Putamen (tissue), 1 donor: Measurements from ENCODE around the gene LRGUK.
"Not testable (repeated sequence)": the region's sequence is repeated elsewhere in the genome, so short reads cannot be mapped to it uniquely, and the experiment has no call there.

ENCODE experiments used
- DNase-seq: peaks from one replicate; pipeline ENCODE4 v3.0.0-alpha.2; 2016; ENCODE audit warnings: low spot score

The LRGUK gene, protein sequence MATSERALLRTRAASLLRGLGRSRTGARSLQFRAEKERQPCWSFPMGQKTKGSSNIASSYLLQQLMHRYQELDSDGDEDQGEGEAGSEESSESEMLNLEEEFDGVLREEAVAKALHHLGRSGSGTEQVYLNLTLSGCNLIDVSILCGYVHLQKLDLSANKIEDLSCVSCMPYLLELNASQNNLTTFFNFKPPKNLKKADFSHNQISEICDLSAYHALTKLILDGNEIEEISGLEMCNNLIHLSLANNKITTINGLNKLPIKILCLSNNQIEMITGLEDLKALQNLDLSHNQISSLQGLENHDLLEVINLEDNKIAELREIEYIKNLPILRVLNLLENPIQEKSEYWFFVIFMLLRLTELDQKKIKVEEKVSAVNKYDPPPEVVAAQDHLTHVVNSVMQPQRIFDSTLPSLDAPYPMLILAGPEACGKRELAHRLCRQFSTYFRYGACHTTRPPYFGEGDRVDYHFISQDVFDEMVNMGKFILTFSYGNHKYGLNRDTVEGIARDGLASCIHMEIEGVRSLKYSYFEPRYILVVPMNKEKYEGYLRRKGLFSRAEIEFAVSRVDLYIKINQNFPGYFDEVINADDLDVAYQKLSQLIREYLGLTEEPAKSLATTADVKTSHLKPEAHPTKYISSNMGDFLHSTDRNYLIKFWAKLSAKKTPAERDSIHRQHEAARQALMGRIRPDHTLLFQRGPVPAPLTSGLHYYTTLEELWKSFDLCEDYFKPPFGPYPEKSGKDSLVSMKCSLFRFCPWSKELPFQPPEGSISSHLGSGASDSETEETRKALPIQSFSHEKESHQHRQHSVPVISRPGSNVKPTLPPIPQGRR

DNA sequence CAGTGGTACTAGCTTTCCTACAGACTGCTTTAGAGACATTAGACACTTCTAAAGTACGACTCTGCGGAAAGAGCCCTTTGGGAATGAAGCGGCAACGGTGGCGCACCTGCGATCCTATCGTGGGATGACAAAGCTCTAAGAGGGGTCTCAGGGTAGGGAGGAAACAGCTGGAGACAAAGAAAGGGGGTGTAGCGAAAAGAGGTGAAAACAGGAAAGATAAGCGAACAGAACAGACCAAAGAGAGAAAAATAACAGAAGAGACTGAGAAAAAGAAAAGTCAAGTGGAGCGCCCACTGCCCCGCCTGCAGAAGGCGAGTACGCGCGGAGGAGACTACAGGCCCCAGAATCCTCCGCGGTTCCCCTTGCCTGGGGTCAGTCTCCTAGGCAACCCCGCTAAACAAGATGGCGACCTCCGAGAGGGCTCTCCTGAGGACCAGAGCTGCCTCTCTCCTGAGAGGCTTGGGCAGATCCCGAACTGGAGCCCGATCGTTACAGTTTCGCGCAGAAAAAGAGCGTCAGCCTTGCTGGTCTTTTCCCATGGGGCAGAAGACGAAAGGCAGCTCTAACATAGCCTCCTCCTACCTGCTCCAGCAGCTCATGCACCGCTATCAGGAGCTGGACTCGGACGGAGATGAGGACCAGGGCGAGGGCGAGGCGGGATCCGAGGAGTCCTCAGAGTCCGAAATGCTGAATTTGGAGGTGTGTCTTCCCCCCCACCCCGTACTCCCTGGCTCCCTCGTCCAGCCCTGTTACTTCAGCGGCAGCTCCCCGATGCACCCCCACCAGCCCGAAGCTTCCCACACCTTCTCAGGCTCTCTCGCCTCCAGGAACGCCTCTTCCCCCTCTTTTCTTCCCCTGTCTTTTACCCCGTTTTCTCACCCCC, at the start of gene LRGUK:
TSS of gene LRGUK (plus strand) at position 375 of the 883 bp plus-strand sequence. CDS start at position 403, 28 bp downstream.
- peak; percentile 80 for DNase-seq

DNA sequence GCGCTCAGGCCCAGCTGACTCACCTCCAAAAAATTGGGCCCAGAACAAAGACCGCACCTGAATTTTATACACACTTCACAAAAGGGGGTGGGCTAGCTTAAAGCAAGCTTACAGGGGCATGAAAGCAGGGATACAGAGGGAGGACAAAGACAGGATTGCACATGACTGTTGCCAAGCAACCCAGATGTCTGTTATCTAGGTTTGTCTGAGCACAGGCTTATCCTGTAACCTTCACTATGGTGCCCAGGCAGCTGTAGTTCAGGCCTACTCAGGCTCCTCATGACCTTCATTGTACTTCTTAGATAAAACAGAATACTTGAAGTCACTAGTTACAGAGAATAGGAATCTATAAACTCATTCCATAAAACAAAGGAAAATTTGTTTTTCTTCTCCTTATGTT, 49.6 kb upstream of the LRGUK start:
- DNase-seq = not testable (repeated sequence)

DNA sequence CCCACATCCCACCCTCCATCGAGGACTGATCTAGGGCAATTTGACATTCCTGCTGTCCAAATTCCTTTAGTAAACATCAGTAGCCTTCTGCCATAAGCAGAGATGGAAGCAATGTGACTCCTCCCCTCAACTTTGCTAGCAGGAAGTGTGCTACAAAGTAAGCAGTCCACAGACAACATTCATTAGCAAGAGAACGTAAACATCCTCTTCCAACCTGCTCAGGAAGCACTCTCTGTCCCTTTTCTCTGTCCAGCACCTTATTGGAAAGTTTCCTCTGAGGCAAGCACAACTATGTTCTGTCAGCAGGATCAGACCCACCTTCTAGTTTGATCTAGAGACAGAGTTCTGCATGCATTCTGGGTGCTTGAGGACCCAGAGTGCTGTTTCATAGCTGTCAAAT, 48.1 kb upstream of the LRGUK start:
- no peak for DNase-seq

DNA sequence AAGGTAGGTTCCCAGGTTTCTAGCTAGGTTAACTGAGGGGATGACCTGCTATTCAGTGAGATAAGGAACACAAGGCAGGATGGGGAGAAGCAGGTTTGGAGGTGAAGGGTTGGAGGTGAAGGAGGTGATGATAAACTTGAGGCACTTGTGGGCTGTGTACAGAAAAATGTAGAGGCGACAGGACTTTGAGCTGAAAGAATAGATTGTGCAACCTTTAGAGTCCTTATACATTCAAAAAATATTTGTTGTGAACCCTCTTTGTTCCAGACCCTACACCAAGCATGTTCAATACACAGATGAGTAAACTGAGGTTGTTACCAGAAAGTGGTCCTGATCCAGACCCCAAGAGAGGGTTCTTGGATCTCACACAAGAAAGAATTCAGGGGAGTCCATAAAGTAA, 45.4 kb upstream of the LRGUK start:
- no peak for DNase-seq

DNA sequence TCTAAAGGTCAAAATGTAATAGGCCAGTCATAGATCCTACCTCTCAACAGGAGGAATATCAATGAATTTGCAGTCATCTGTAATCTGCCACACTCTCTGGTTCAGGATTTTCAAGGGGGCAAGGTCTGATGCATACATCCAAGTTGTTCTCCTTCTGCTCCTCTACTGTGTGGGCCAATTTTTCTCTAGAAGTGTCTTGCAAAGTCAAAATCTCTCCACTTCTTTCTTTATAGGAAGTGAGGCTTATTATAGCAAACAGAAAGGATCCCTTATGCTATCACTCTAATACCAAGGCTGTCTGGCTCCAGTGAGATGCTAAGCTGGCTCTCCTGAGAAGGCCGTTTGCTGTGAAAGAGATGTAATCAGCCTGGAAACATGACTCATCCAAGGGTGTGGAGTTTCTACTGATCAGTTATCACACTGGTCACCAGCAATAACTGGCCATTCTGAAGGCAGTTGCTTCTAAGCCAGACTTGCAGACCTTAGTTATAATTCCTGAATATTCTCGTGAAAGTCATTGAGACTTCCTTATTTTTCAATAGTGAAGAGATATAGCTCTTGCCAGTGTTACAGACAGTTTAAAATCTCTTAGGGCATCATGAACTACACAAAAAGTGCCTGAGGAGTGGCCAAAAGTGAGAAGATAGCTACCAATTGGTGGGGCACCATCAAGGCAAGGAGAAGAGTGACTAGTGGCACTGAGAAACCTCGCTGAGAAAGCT, 43.2 kb upstream of the LRGUK start:
- no peak for DNase-seq

DNA sequence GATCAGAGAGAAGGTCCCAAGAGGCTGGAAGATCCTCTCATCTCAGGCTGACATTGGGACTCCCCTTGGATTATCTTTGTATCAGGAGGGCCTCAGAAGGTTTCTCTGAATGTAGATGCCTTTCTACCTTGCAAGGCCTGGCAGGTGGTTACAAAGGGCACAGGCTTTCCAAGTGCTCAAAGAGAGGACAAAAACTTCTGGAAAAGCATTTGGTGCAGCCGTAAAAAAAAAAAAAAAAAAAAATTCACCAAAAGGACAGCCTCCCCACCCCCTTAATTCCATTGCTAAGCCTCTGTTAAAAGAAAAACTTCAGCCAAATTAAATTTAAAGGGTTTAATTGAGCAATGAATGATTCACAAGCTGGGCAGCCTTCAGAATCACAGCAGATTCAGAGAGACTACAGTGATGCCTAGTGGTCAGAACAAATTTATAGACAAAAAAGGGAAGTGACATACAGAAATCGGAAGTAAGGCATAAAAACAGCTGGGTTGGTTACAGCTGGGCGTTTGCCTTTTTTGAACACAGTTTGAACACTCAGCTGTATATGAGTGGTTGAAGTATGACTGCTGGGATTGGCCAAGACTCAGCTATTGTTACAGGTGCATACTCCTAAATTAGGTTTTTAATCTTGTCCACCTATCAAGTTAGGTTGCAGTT, 42.5 kb upstream of the LRGUK start:
- peak; percentile 7 for DNase-seq

DNA sequence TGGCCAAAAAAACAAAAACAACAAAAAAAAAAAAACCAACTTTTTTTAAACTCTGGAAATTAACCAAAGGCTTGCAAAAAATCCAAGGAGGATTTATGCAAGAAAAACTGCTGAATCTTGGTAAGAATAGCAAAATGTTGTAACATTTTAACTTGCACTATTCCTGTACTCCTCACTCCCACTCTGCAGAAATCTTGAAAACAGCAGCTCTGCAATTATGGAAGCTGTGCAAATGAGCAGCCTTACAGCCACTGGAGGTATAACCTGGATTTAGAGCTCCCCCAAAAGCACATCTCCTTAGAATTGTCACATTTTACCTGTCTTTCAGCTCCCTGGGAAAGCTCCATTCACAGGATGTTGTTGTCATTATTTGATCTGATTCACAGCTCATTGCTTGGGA, 41.8 kb upstream of the LRGUK start:
- peak; percentile 81 for DNase-seq

DNA sequence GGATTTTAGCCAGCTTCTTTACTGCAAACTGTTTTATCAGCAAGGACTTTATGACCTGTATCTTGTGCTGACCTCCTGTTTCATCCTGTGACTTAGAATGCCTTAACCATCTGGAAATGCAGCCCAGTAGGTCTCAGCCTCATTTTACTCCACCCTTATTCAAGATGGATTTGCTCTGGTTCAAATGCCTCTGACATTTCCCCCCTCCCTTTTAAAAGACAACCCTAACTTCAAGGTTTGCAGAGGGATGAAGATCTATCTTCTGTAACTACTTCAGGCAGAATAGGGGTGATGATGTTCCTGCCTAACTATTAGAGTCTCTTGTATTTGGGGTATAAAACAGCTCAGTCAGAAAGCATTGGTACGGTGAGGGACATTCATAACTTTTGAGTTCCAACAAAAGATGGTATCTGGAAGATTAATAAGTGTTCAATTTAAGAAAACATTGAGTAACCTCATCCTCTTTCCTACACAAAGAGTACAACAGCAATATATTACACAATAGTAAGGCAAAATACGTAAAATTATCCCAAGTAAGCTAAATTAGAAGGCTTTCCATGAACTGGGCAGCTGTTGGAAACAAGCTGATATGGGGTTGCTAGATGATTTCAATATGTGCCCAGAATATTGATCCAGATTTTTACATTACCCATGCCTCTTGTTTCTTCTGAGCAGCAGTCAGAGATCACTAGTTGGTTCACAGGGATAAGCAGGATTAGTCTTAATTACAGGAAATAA, 40.0 kb upstream of the LRGUK start:
- DNase-seq = no peak

DNA sequence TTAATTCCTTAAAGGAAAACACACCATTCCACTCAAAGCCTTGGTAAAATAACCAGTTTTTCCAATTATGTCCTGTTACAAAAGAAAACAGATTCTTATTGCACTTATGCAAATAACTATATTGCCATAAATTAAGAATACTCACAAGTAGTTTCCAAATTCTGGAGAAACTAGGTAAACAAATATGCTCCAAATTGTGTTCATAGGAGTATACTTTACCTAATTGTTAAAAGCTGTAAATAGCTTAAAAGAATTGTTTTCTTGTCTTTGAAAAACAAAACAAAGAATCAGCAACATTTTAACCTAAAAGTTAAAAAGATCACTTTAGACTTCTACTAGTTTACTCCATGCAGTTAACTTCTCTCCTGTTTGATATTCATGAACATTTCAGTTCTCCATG, 38.9 kb upstream of the LRGUK start:
- DNase-seq = no peak

DNA sequence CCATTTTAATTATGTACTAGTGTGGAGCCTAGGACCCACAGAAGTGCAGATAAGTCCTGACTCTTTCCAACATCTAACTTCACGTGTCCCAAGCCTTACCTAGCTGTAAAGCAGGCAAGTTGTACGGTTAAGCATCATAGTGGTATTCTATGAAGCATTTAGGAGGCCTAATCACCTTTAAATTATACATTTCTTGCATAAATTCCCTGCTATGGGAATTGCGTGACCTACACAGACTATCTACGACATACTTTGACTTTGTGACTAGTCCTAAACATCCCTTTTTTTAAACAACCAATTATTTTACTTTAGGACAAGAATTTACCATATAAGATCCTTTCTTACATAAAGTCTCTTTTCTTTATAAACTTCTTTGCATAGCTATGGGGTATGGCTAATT, 37.7 kb upstream of the LRGUK start:
- no peak for DNase-seq

DNA sequence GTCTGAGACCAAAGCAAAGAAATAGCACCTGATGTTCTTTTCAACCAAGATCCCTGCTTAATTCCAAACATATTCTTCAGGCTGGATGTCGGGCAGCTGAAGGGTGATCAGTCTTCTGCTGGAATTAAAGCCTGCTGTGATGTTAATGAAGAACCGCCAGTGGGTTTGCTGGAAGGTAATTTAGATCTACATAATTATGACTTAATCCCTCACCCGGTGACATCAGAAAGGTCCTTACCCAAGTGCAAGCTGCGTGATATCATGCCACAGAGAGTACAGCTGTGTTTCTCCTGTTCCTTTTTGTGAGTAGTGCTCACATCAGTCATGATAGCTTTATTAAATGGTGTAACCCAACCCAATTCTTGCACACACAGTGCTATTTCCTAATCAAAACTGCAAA, 29.1 kb upstream of the LRGUK start:
- no peak for DNase-seq

DNA sequence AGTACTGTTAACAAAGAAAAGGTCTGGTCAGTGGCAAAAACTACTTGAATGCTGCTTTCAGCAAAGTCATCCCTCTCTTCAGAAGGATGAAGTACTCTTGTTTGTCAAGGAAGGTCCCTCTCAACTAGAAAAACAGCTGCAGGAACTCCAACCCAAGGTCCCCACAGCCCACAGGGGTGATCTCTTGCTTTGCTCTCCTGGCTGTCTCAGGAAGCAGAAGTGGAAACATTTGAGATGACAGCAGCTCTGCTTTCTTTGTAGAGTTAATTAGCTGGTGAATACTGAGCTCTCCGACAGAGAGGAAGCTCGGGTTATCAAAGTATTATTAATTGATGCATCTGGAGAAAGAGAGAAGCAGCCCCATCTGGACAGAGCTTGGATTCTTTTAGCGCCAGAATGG, 25.4 kb upstream of the LRGUK start:
- no peak for DNase-seq

DNA sequence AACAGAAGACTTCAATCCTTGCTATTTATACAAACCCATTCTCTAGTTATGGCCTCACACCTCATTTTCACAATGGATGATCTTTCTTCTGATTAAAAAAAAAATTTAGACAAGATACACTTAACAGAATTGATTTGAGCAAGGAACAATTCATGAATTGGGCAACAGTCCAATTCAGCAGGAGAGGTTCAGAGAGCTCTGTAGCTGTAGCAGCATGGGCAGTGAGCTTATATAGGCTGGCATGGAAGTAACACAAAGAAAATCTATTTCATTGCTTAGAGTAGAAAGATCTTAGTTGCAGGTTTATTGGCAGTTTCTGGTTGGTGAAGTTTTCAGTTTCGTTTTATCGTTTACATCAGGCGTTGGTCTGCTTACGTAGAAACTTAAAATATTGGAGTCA, 23.0 kb upstream of the LRGUK start:
- no peak for DNase-seq

DNA sequence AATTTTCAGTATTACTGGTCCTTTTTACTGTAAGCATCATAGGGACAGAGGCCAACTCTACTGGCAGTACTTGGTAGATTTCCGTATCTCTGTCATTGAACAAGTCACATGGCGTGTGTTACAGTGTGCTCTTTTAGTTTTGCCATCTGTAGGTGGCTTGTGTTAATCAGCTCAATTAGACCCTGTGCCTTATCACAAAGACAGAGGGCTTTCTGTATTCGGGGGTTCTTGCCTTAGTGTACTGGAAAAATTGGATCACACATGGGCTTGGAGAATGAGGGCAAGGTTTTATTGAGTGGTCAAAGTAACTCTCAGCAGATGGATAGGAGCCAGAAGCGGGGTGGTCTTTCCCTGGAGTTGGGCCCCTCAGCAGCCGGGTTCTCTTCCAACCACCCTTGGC, 21.3 kb upstream of the LRGUK start:
- no peak for DNase-seq

DNA sequence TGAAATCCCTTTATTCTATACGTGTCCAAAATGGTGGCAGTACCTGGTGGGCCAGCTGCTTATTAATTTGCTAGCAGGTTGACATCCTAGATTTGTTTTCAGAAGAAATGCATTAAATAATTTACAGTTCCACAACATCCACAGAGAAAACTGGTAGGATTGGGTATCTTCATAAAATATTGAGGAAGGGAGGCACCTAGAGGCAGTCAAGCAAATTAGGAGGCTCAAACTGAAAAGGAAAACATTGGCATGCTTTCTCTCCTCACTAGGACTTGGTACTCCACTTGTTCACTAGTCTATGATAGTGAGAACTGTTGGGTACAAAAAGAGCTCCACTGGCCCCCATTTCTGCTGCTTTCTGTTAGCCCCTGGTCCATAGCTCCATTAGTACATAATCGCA, 18.3 kb upstream of the LRGUK start:
- DNase-seq = peak; percentile 4

DNA sequence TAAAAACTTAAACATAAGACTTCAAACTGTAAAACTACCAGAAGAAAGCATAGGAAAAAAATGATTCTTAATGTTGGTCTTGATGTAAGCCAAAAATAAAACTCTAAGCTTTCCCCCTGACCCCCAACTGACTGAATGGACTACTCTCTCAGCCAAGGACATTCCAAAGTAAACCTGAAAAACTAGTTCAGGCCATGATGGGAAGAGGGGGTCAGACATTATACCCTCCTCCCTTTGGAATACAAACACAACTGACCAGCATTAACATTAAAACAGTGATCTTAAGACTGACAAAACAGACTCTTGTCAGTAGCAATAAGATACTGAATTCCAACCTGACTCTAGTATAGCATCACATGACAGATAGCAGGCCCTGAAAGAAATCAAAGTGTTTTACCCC, 13.5 kb upstream of the LRGUK start:
- no peak for DNase-seq

DNA sequence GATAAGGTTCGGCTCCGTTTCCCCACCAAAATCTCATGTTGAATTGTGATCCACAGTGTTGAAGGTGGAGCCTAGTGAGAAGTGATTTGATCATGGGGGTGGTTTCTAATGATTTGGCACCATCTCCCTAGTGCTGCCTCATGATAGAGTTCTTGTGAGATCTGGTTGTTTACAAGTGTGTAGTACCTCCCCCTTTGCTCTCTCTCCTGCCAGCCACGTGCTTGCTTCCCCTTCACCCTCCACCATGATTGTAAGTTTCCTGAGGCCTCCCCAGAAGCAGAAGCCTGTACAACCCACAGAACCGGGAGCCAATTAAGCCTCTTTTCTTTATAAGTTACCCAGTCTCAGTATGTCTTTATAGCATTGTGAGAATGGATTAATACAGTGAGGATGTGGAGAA, 12.1 kb upstream of the LRGUK start:
- DNase-seq = no peak

DNA sequence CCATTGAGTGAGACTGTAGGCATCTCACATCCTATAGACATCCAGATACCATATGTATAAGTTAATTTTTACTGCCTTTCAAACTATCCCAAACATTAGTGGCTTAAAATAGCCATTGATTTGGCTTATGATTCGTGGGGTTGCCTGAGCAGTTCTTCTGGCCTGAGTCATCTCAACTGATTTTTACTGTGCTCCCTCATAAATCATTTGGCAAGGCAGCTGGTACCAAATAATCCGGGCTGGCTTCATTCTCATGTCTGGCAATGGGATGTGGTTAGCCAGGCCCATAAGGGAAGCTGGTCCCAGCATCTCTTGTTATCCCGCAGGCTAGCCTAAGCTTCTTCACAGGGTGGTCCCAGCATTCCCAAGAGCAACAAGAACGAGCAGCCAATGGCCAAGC, 6.7 kb upstream of the LRGUK start:
- no peak for DNase-seq

DNA sequence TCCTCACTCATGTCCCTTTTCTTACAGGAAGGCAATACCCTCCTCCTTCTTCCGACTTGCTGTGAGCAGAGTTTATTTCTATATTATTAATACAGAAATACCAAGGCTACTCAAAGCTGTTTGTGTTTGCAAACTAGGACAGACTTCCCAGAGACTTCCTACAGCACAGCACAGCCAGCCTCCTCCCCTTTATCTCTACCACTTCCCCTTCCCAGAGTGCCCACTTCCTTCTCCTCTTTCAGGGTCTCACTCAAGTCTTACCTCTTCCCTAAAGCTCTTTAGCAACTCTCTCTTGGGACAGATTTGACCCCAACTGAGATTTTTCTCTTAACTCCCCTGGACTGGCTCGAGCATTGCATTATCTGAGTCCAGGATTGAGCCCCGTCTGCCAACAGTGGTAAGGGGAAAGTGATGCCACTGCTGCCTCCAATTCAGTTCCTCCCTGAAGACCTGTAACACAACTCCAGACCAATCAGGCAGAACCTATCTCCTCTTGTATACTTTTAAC, 5.5 kb upstream of the LRGUK start:
- no peak for DNase-seq

DNA sequence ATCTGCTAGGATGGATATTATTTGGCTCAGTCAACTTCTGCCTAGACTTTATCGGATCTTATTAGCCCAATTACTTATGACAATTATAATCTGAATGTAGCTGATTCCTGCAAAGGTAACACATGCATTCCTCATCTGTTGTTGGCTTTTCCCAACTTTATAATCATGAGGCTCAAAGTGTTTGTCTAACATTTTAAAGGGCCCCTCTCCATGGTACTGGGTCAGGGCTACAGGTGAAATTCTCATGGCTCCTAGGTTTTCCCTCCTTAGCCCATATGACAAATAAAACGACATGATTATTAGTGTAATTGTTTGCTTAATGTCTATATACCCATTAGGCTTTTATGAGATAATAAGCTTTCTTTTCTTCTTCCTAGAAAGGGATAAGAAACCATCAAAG, 4.2 kb upstream of the LRGUK start:
- DNase-seq = no peak
